GM12878 (cell line): ENCODE results near the gene ABI3. TPM values are rescaled to one million over a fixed set of nuclear protein-coding genes. Genes with fewer than 3 reads are reported as not detected.

Experiments used
- ATAC-seq: fragments of 200-7000 bp; cut with Tn5 transposase; 3 replicates; pipeline ENCODE4 v1.9.1; 2020; ENCODE audit warnings: mild to moderate bottlenecking, moderate library complexity
- BruUV-seq: library from RNA; stranded (reverse); fragments of 400-500 nt; replicated peaks from 2 replicates; lab custom pipeline; 2021; lab: Mats Ljungman, UMichigan
- CTCF ChIA-PET: fragments of 300-600 bp; sonication (Branson Sonifier 250); formaldehyde crosslinking; extraction: SDS; loops from one replicate; lab custom pipeline; 2021; ENCODE audit warnings: inconsistent platforms; lab: Yijun Ruan, JAX
- POLR2A ChIA-PET: fragments of 350-600 bp; formaldehyde crosslinking; extraction: SDS; loops from one replicate; lab custom pipeline; 2021; ENCODE audit warnings: inconsistent platforms; lab: Charles Lee
- RAD21 ChIA-PET: fragments of 300-600 bp; sonication (Branson Sonifier 250); formaldehyde crosslinking; loops from one replicate; lab custom pipeline; 2023; ENCODE audit warnings: antibody characterized with exemption; ENCODE audit not compliant: unreplicated experiment; lab: Charles Lee
- SMC1A ChIA-PET: fragments of 300-600 bp; sonication (Branson Sonifier 250); formaldehyde crosslinking; loops from one replicate; lab custom pipeline; 2023; ENCODE audit not compliant: unreplicated experiment, uncharacterized antibody; lab: Charles Lee
- DNase-seq: peaks from one replicate; pipeline ENCODE4 v3.0.0-alpha.2; 2011; ENCODE audit warnings: low read depth, low spot score
- FAIRE-seq: peaks from 3 replicates; lab custom pipeline; 2011; peaks lifted over from hg19 to GRCh38; lab: Jason Lieb, UNC
- H2AFZ ChIP-seq: 2 replicates; pipeline ENCODE4 v1.6.0; 2011; ENCODE audit warnings: low read depth, low read length, control low read depth; ENCODE audit not compliant: control insufficient read depth
- H3K27ac ChIP-seq: 2 replicates; pipeline ENCODE4 v1.5.1; 2011; ENCODE audit warnings: control low read depth; ENCODE audit not compliant: control insufficient read depth, insufficient read depth
- H3K27me3 ChIP-seq, 2 experiments: replicated peaks in 1 of 2; 2 replicates each; pipeline versions ENCODE4 v1.6.0 to v1.6.1; 2011; ENCODE audit warnings: low read length in 1 of 2; ENCODE audit not compliant: control insufficient read depth in 2 of 2, insufficient read depth in 2 of 2
- H3K36me3 ChIP-seq, 2 experiments: 2 replicates each; pipeline ENCODE4 v1.5.1; 2011; ENCODE audit warnings: low read length in 1 of 2; ENCODE audit not compliant: control insufficient read depth in 2 of 2, insufficient read depth in 2 of 2
- H3K4me1 ChIP-seq: 2 replicates; pipeline ENCODE4 v1.6.1; 2011; ENCODE audit warnings: mild to moderate bottlenecking, low read length, moderate library complexity, mixed read lengths; ENCODE audit not compliant: control insufficient read depth, insufficient read depth
- H3K4me2 ChIP-seq: 2 replicates; pipeline ENCODE4 v1.6.0; 2011; ENCODE audit warnings: control low read depth; ENCODE audit not compliant: control insufficient read depth, insufficient read depth
- H3K4me3 ChIP-seq: fragments of 200-600 bp; sonication (generic); 2 replicates; pipeline ENCODE4 v1.5.1; 2016
- H3K79me2 ChIP-seq: 2 replicates; pipeline ENCODE4 v1.6.0; 2011; ENCODE audit warnings: low read length; ENCODE audit not compliant: control insufficient read depth, insufficient read depth
- H3K9ac ChIP-seq: 2 replicates; pipeline ENCODE4 v1.8.0; 2011; ENCODE audit warnings: low read length, control low read depth, mixed read lengths; ENCODE audit not compliant: control insufficient read depth, insufficient read depth
- H3K9me3 ChIP-seq: replicated peaks from 3 replicates; pipeline ENCODE4 v1.5.1; 2011; ENCODE audit warnings: mild to moderate bottlenecking, low read length; ENCODE audit not compliant: control insufficient read depth, insufficient read depth
- H4K20me1 ChIP-seq: 2 replicates; pipeline ENCODE4 v1.6.0; 2011; ENCODE audit not compliant: control insufficient read depth, insufficient read depth
- ATF2 ChIP-seq: IDR thresholded peaks from 2 replicates; pipeline ENCODE4 v1.6.1; 2012; ENCODE audit warnings: low read length, inconsistent platforms
- BCL3 ChIP-seq: IDR thresholded peaks from 2 replicates; pipeline ENCODE4 v1.6.1; 2011; ENCODE audit warnings: borderline replicate concordance, low read depth, mild to moderate bottlenecking, moderate library complexity, low read length; ENCODE audit not compliant: insufficient read depth, poor library complexity, severe bottlenecking
- CBFB ChIP-seq: IDR thresholded peaks from 2 replicates; pipeline ENCODE4 v1.6.1; 2016; ENCODE audit warnings: antibody characterized with exemption, low read depth
- CBX3 ChIP-seq: fragments of 200-600 bp; sonication (generic); IDR thresholded peaks from 2 replicates; pipeline ENCODE4 v1.6.1; 2016; ENCODE audit warnings: low read depth, borderline replicate concordance
- EGR1 ChIP-seq, 2 experiments: IDR thresholded peaks; 1 replicate in 1 of 2; 2 replicates in 1 of 2; pipeline ENCODE4 v1.6.1; 2011 to 2012; ENCODE audit warnings: low read depth in 2 of 2, low read length in 2 of 2, borderline replicate concordance in 1 of 2, mild to moderate bottlenecking in 1 of 2, moderate library complexity in 1 of 2
- EP300 ChIP-seq, 2 experiments: fragments of 150-350 bp in 1 of 2; IDR thresholded peaks; 2 replicates each; pipeline ENCODE4 v1.6.1; 2011 to 2012; ENCODE audit warnings: low read depth in 2 of 2, low read length in 2 of 2, borderline replicate concordance in 1 of 2, improper control_type of control experiment in 1 of 2, inconsistent platforms in 1 of 2; ENCODE audit not compliant: control insufficient read depth in 1 of 2
- ETV6 ChIP-seq, 2 experiments: fragments of 450-650 bp in 1 of 2; IDR thresholded peaks in 1 of 2; conservative IDR thresholded peaks in 1 of 2; 2 replicates each; pipeline ENCODE4 v1.6.1; 2014; ENCODE audit warnings: antibody characterized with exemption in 1 of 2, borderline replicate concordance in 1 of 2, low read depth in 1 of 2, mild to moderate bottlenecking in 1 of 2, moderate library complexity in 1 of 2
- HCFC1 ChIP-seq: fragments of 150-350 bp; IDR thresholded peaks from 2 replicates; pipeline ENCODE4 v1.6.1; 2014; ENCODE audit warnings: low read length
- JUND ChIP-seq: IDR thresholded peaks from 2 replicates; pipeline ENCODE4 v1.6.1; 2012; ENCODE audit warnings: low read depth, mild to moderate bottlenecking, low read length, improper control_type of control experiment, moderate library complexity
- MEF2A ChIP-seq: IDR thresholded peaks from 2 replicates; pipeline ENCODE4 v1.6.1; 2011; ENCODE audit warnings: low read depth, mild to moderate bottlenecking, low read length, moderate library complexity; ENCODE audit not compliant: insufficient read depth
- MYC ChIP-seq: IDR thresholded peaks from 2 replicates; pipeline ENCODE4 v1.6.1; 2011; ENCODE audit warnings: mild to moderate bottlenecking, low read length, moderate library complexity, inconsistent platforms; ENCODE audit not compliant: insufficient read depth, insufficient replicate concordance, insufficient read length, severe bottlenecking
- NFIC ChIP-seq: IDR thresholded peaks from 2 replicates; pipeline ENCODE4 v1.6.1; 2012; ENCODE audit warnings: low read depth, mild to moderate bottlenecking, inconsistent platforms, low read length, moderate library complexity
- PAX5 ChIP-seq: IDR thresholded peaks from 2 replicates; pipeline ENCODE4 v1.6.1; 2011; ENCODE audit warnings: low read depth, low read length, borderline replicate concordance
- SIX5 ChIP-seq: IDR thresholded peaks from 2 replicates; pipeline ENCODE4 v1.6.1; 2011; ENCODE audit warnings: mild to moderate bottlenecking, low read depth, low read length, moderate library complexity; ENCODE audit not compliant: severe bottlenecking
- TCF7 ChIP-seq: IDR thresholded peaks from 2 replicates; pipeline ENCODE4 v1.6.1; 2014; ENCODE audit warnings: antibody characterized with exemption, borderline replicate concordance
- YBX1 ChIP-seq: fragments of 450-650 bp; IDR thresholded peaks from 2 replicates; pipeline ENCODE4 v1.6.1; 2016; ENCODE audit warnings: antibody characterized with exemption
- YY1 ChIP-seq: IDR thresholded peaks from 2 replicates; pipeline ENCODE4 v1.6.1; 2011; ENCODE audit warnings: low read depth, mild to moderate bottlenecking, low read length
- ZNF384 ChIP-seq: IDR thresholded peaks from 2 replicates; pipeline ENCODE4 v1.6.1; 2012; ENCODE audit warnings: low read depth, mild to moderate bottlenecking, low read length, improper control_type of control experiment, borderline replicate concordance
- WGBS: methylation state at CpG from one replicate; pipeline ENCODE4 v1.1.6; 2016; ENCODE audit warnings: low lambda C conversion rate; ENCODE audit not compliant: insufficient replicate concordance, insufficient coverage; ENCODE audit errors: missing lambda C conversion rate; 5-methylcytosine and 5-hydroxymethylcytosine counted together
- in situ Hi-C: fragments of 300-500 bp; cut with MboI; formaldehyde crosslinking; loops from 9 replicates; pipeline ENCODE4 v1.14.3; 2018; ENCODE audit warnings: mixed read lengths
- intact Hi-C: fragments of 100-400 bp; cut with micrococcal nuclease; formaldehyde crosslinking; loops from one replicate; pipeline ENCODE4 v1.14.2; 2022; ENCODE audit not compliant: unreplicated experiment
- polyA plus RNA-seq, 11 experiments: library from polyadenylated mRNA; depleted of rRNA in 4 of 11; unstranded in 6 of 11; stranded (reverse) in 5 of 11; fragments of >200 nt; fragmentation: Nextera tagmentation in 4 of 11; fragmentation: Illumina TruSeq in 1 of 11; extraction: Ambion mirVana in 4 of 11; extraction: Trizol in 1 of 11; gene quantifications; 1 replicate in 1 of 11; 2 replicates in 10 of 11; pipeline versions ENCODE4 v1.2.1 to v1.2.3, GENCODE V29; 2011 to 2016; ENCODE audit warnings: inconsistent platforms in 2 of 11, missing spikeins in 2 of 11, low read depth in 1 of 11
- total RNA-seq, 4 experiments: library from RNA; depleted of rRNA in 3 of 4; stranded (reverse); fragments of >200 nt in 3 of 4; fragmentation: Illumina TruSeq in 1 of 4; extraction: Trizol in 1 of 4; gene quantifications; 2 replicates each; pipeline versions ENCODE4 v1.2.1 to v1.2.3, GENCODE V29; 2013 to 2021

ABI3 gene
- total and polyA plus RNA-seq, 10 of the 15 experiments (the other 5 are each of a cell fraction or from before 2014, with no cell fraction given): 13.4 to 109 (median 51.1) TPM

GRCh38 chr17:49217651-49218413 lies 7.3 kb downstream of the ABI3 start:
- Histone ChIP-seq H2AFZ (no peak overlapping the region), H3K4me2 (peak overlapping the region; percentile 56), H3K79me2 (peaks cover 47% of the 10 kb centered on the region), H3K27ac (peak overlapping the region; percentile 77), H3K4me1 (peaks cover 64% of the 10 kb centered on the region), H3K4me3 (no peak overlapping the region; the same call in 1 of the 2 replicates), H3K27me3 (no peaks in the 10 kb centered on the region), H3K9me3 (no peaks in the 10 kb centered on the region), H4K20me1 (0 out of 2 replicates have a peak, but pooled peaks cover 5% of the 10 kb centered on the region), H3K36me3 (peaks cover 11 to 26% of the 10 kb centered on the region in 2 experiments), H3K9ac (peak overlapping the region; percentile 49)
- 22% methylated on average over 17 of the region's 17 CpGs for WGBS
- CTCF ChIA-PET: interaction anchor here (7.8 to 8.5 kb wide), 2 partner anchors 10 to 25 kb away, joined by 61 to 127 read pairs; no protein-coding TSS in a partner anchor
- FAIRE-seq (peak; percentile 95), ATAC-seq (peak; percentile 68), DNase-seq (peak; percentile 93)
- POLR2A ChIA-PET: interaction anchor here (0.9 to 13.2 kb wide), 4 partner anchors 9 to 218 kb away, joined by 3 to 537 read pairs (median 6); no protein-coding TSS in a partner anchor
- intact Hi-C loops: loop anchor here (1.0 to 5.0 kb wide), 2 partner anchors 26 to 301 kb away; no protein-coding TSS in a partner anchor
- in situ Hi-C loops: no loop called here
- SMC1A ChIA-PET: interaction anchor here (0.6 to 16.8 kb wide), 5 partner anchors 9 to 1099 kb away, joined by 3 to 354 read pairs (median 6); no protein-coding TSS in a partner anchor
- RAD21 ChIA-PET: interaction anchor here (0.7 to 13.4 kb wide), 5 partner anchors 7 to 73 kb away, joined by 3 to 355 read pairs (median 4); partner anchors contain the start of genes ABI3 and GNGT2
- no TSS peak for BruUV-seq
- TF ChIP-seq MYC: peak; percentile 32
- TF ChIP-seq ZNF384: peak; percentile 54; the same call in 1 of the 2 replicates
- peak; percentile 35; the same call in 1 of the 2 replicates for TF ChIP-seq NFIC
- TF ChIP-seq EP300 (IDR thresholded peaks at IDR 0.05; ENCODE audit: borderline replicate concordance in 1 of 2, control insufficient read depth in 1 of 2, low read depth in 2 of 2, low read length in 2 of 2): peak; percentile 32 to 84; a peak in 2 of 4 replicates
- peak; percentile 81 for TF ChIP-seq YY1
- peak; percentile 100 for TF ChIP-seq BCL3
- peak; percentile 7; the same call in 1 of the 2 replicates for TF ChIP-seq JUND
- peak in 1 of 2 experiments; percentile 79; a peak in 2 of 4 replicates for TF ChIP-seq ETV6 (conservative IDR thresholded peaks at IDR 0.05 in 1 of 2, IDR thresholded peaks at IDR 0.05 in 1 of 2; ENCODE audit: borderline replicate concordance in 1 of 2, low read depth in 1 of 2)
- peak; percentile 68; the same call in 1 of the 2 replicates for TF ChIP-seq MEF2A
- no peak for TF ChIP-seq HCFC1
- peak in 1 of 2 experiments; percentile 52; a peak in 1 of 3 replicates for TF ChIP-seq EGR1 (IDR thresholded peaks at IDR 0.05; ENCODE audit: borderline replicate concordance in 1 of 2, low read depth in 2 of 2, low read length in 2 of 2)
- no peak for TF ChIP-seq SIX5
- TF ChIP-seq YBX1: no peak
- TF ChIP-seq ATF2: peak; percentile 96
- TF ChIP-seq PAX5: peak; percentile 94
- peak; percentile 84 for TF ChIP-seq CBFB
- TF ChIP-seq CBX3: no peak
- TF ChIP-seq TCF7: no peak
